H9 (cell line): ENCODE results near the gene APOM. TPM values are rescaled to one million over a fixed set of nuclear protein-coding genes. Genes with fewer than 3 reads are reported as not detected.

Experiments
- DNase-seq: peaks from one replicate; pipeline ENCODE4 v3.0.0-alpha.2; 2017
- H2AFZ ChIP-seq: one replicate; pipeline ENCODE4 v1.6.1; 2013; ENCODE audit warnings: mild to moderate bottlenecking, low read length, control low read depth, moderate library complexity
- H2AK5ac ChIP-seq: 2 replicates; pipeline ENCODE4 v1.6.1; 2013; ENCODE audit warnings: low read length, control low read depth, mixed read lengths; ENCODE audit not compliant: insufficient read length
- H2BK120ac ChIP-seq: one replicate; pipeline ENCODE4 v1.6.1; 2013; ENCODE audit warnings: low read depth, mild to moderate bottlenecking, low read length, control low read depth, inconsistent platforms; ENCODE audit not compliant: poor library complexity, severe bottlenecking
- H2BK12ac ChIP-seq: 2 replicates; pipeline ENCODE4 v1.6.1; 2013; ENCODE audit warnings: low read length, control low read depth, mixed read lengths, low read depth; ENCODE audit not compliant: insufficient read length
- H2BK15ac ChIP-seq: 2 replicates; pipeline ENCODE4 v1.6.1; 2013; ENCODE audit warnings: low read depth, low read length, control low read depth
- H2BK20ac ChIP-seq: one replicate; pipeline ENCODE4 v1.6.1; 2013; ENCODE audit warnings: low read depth, mild to moderate bottlenecking, low read length, control low read depth, inconsistent platforms; ENCODE audit not compliant: poor library complexity, severe bottlenecking
- H2BK5ac ChIP-seq: 2 replicates; pipeline ENCODE4 v1.6.1; 2013; ENCODE audit warnings: low read length, control low read depth, mixed read lengths; ENCODE audit not compliant: insufficient read length
- H3K14ac ChIP-seq: 2 replicates; pipeline ENCODE4 v1.6.1; 2013; ENCODE audit warnings: low read length, control low read depth; ENCODE audit not compliant: insufficient read depth
- H3K18ac ChIP-seq: 2 replicates; pipeline ENCODE4 v1.6.1; 2013; ENCODE audit warnings: low read depth, mild to moderate bottlenecking, mixed read lengths, low read length, control low read depth; ENCODE audit not compliant: insufficient read length
- H3K23ac ChIP-seq: 2 replicates; pipeline ENCODE4 v1.6.1; 2013; ENCODE audit warnings: low read length, control low read depth, mixed read lengths, low read depth; ENCODE audit not compliant: insufficient read length
- H3K23me2 ChIP-seq: 2 replicates; pipeline ENCODE4 v1.6.1; 2013; ENCODE audit warnings: low read depth, mild to moderate bottlenecking, mixed read lengths, low read length, control low read depth; ENCODE audit not compliant: insufficient read length, poor library complexity, severe bottlenecking
- H3K27ac ChIP-seq: 2 replicates; pipeline ENCODE4 v1.5.1; 2013; ENCODE audit warnings: low read length, control low read depth, mixed read lengths, low read depth; ENCODE audit not compliant: insufficient read length
- H3K27me3 ChIP-seq: 2 replicates; pipeline ENCODE4 v1.6.1; 2013; ENCODE audit warnings: low read length, control low read depth, inconsistent platforms; ENCODE audit not compliant: insufficient read depth
- H3K4ac ChIP-seq: 2 replicates; pipeline ENCODE4 v1.6.1; 2013; ENCODE audit warnings: low read depth, mild to moderate bottlenecking, control low read depth, inconsistent platforms, low read length, moderate library complexity
- H3K4me1 ChIP-seq: 2 replicates; pipeline ENCODE4 v1.6.1; 2013; ENCODE audit warnings: low read length, control low read depth, inconsistent platforms; ENCODE audit not compliant: insufficient read depth
- H3K4me2 ChIP-seq: 2 replicates; pipeline ENCODE4 v1.6.1; 2013; ENCODE audit warnings: low read length, control low read depth, mixed read lengths; ENCODE audit not compliant: insufficient read length, insufficient read depth
- H3K56ac ChIP-seq: 2 replicates; pipeline ENCODE4 v1.6.1; 2013; ENCODE audit warnings: low read depth, mild to moderate bottlenecking, mixed read lengths, low read length, control low read depth; ENCODE audit not compliant: insufficient read length
- H3K79me1 ChIP-seq: 2 replicates; pipeline ENCODE4 v1.6.1; 2013; ENCODE audit warnings: low read depth, mild to moderate bottlenecking, moderate library complexity, low read length, control low read depth, inconsistent platforms; ENCODE audit not compliant: insufficient read depth, poor library complexity, severe bottlenecking
- H3K79me2 ChIP-seq: 2 replicates; pipeline ENCODE4 v1.6.1; 2013; ENCODE audit warnings: low read length, control low read depth, inconsistent platforms; ENCODE audit not compliant: insufficient read depth
- H3K9ac ChIP-seq: 2 replicates; pipeline ENCODE4 v1.6.1; 2013; ENCODE audit warnings: low read length, control low read depth, mixed read lengths; ENCODE audit not compliant: insufficient read length; ENCODE audit errors: extremely low read depth
- H3K9me3 ChIP-seq: one replicate; pipeline ENCODE4 v1.6.1; 2013; ENCODE audit warnings: low read depth, low read length, inconsistent platforms; ENCODE audit not compliant: control insufficient read depth
- H3T11ph ChIP-seq: one replicate; pipeline ENCODE4 v1.6.1; 2013; ENCODE audit warnings: mild to moderate bottlenecking, low read length, control low read depth, inconsistent platforms
- H4K20me1 ChIP-seq: one replicate; pipeline ENCODE4 v1.6.1; 2013; ENCODE audit not compliant: control insufficient read depth, insufficient read length, insufficient read depth
- H4K5ac ChIP-seq: 2 replicates; pipeline ENCODE4 v1.6.1; 2013; ENCODE audit warnings: low read depth, mild to moderate bottlenecking, mixed read lengths, low read length, control low read depth; ENCODE audit not compliant: insufficient read length
- H4K8ac ChIP-seq: replicated peaks from 2 replicates; pipeline ENCODE4 v1.6.1; 2013; ENCODE audit warnings: low read length, control low read depth, mixed read lengths, low read depth; ENCODE audit not compliant: insufficient read length
- H4K91ac ChIP-seq: 2 replicates; pipeline ENCODE4 v1.6.1; 2013; ENCODE audit warnings: low read depth, mild to moderate bottlenecking, moderate library complexity, mixed read lengths, low read length, control low read depth; ENCODE audit not compliant: insufficient read length
- H3K27ac Mint-ChIP-seq, 3 experiments: 2 replicates in 2 of 3; 3 replicates in 1 of 3; pipeline ENCODE4 v1.8.0; 2020 to 2021; ENCODE audit warnings: mixed read lengths in 3 of 3, mild to moderate bottlenecking in 1 of 3, moderate library complexity in 1 of 3
- H3K27me3 Mint-ChIP-seq: 2 replicates; pipeline ENCODE4 v1.8.0; 2021; ENCODE audit warnings: low read depth, mild to moderate bottlenecking, moderate library complexity, mixed read lengths
- H3K36me3 Mint-ChIP-seq, 3 experiments: 2 replicates in 2 of 3; 3 replicates in 1 of 3; pipeline ENCODE4 v1.8.0; 2020 to 2021; ENCODE audit warnings: low read depth in 3 of 3, mixed read lengths in 3 of 3; ENCODE audit not compliant: insufficient read depth in 1 of 3
- H3K4me1 Mint-ChIP-seq, 2 experiments: 2 replicates each; pipeline ENCODE4 v1.8.0; 2020; ENCODE audit warnings: mixed read lengths in 2 of 2
- H3K4me3 Mint-ChIP-seq, 2 experiments: 2 replicates in 1 of 2; 3 replicates in 1 of 2; pipeline ENCODE4 v1.8.0; 2020 to 2021; ENCODE audit warnings: mild to moderate bottlenecking in 2 of 2, mixed read lengths in 2 of 2, moderate library complexity in 1 of 2
- H3K9me3 Mint-ChIP-seq, 2 experiments: 2 replicates in 1 of 2; 3 replicates in 1 of 2; pipeline ENCODE4 v1.8.0; 2020; ENCODE audit warnings: mild to moderate bottlenecking in 2 of 2, mixed read lengths in 2 of 2, moderate library complexity in 1 of 2
- WGBS: extraction: QIAGEN DNeasy Blood & Tissue Kit; methylation state at CpG from one replicate; pipeline ENCODE4 v1.1.7; 2013; ENCODE audit warnings: missing lambda C conversion rate, low lambda C conversion rate, mixed read lengths; ENCODE audit not compliant: insufficient read length; ENCODE audit errors: extremely low coverage; 5-methylcytosine and 5-hydroxymethylcytosine counted together
- total RNA-seq: library from RNA; stranded (reverse); gene quantifications from 2 replicates; pipeline ENCODE4 v1.2.1, GENCODE V29; 2021
- TF ChIP-seq, protein P1 (sequence below): fragments of 200-600 bp; sonication (generic); conservative IDR thresholded peaks from 3 replicates; pipeline ENCODE4 v1.8.0; 2021; ENCODE audit warnings: antibody characterized with exemption, mild to moderate bottlenecking

Gene APOM
- total RNA-seq, 1 experiment from 2014 or later, result 3.6 TPM

DNA sequence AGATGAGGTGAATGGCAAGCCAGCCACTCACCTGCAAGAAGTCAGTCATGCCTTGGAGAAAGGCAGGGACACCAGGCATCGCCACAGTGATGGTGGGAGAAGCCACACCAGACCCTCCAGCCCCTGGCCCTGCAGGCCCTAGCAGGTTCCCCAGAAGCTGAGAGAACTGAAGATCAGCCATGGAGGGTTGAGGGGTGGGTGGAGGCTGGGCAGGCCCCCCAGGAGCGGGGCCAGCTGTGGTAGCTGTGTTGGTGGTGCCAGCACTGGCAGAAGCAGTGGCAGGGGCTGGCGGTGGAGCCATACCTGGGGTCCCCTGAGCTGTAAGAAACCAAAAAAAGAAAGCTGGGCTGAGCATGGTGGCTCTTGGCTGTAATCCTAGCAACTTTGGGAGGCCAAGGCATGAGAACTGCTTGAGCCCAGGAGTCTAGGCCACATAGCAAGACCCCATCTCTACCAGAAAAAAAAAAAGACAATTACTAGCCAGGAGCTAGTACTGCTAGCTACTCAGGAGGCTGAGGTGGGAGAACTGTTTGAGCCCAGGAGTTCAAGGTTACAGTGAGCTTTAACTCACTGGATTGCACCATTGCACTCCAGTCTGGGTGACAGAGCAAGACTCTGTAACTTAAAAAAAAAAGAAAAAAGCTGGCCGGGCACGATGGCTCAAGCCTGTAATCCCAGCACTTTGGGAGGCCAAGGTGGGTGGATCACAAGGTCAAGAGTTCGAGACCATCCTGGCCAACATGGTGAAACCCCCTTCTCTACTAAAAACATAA lies 12.7 kb upstream of the APOM start:
- no CpG with 5 or more reads among the region's 6 CpGs for WGBS
- no peaks in the 10 kb centered on the region for H3K9me3 Mint-ChIP-seq

More for the DNA sequence above, 12.7 kb upstream of the APOM start:
- Histone ChIP-seq H2BK20ac (no peak overlapping the region), H4K8ac (no peak overlapping the region), H2BK15ac (no peak overlapping the region), H2BK5ac (no peak overlapping the region), H4K20me1 (no peaks in the 10 kb centered on the region), H3K79me1 (no peaks in the 10 kb centered on the region), H3K18ac (no peak overlapping the region), H2AFZ (no peak overlapping the region), H3K9me3 (no peaks in the 10 kb centered on the region), H4K91ac (no peak overlapping the region), H2AK5ac (no peak overlapping the region), H2BK12ac (no peak overlapping the region), H3K56ac (no peak overlapping the region), H3K23me2 (no peaks in the 10 kb centered on the region), H3K23ac (no peak overlapping the region), H3K27me3 (no peaks in the 10 kb centered on the region), H3K4me2 (no peak overlapping the region), H2BK120ac (no peak overlapping the region), H3K27ac (no peak overlapping the region), H3K4me1 (no peaks in the 10 kb centered on the region), H4K5ac (no peak overlapping the region), H3T11ph (no peak overlapping the region), H3K4ac (no peak overlapping the region), H3K79me2 (no peaks in the 10 kb centered on the region), H3K9ac (no peak overlapping the region), H3K14ac (no peak overlapping the region)
- DNase-seq, result no peak
- peaks cover 48 to 88% (median 79%) of the 10 kb centered on the region in 3 experiments for H3K36me3 Mint-ChIP-seq
- no peaks in the 10 kb centered on the region for H3K27me3 Mint-ChIP-seq
- TF ChIP-seq, protein P1, sequence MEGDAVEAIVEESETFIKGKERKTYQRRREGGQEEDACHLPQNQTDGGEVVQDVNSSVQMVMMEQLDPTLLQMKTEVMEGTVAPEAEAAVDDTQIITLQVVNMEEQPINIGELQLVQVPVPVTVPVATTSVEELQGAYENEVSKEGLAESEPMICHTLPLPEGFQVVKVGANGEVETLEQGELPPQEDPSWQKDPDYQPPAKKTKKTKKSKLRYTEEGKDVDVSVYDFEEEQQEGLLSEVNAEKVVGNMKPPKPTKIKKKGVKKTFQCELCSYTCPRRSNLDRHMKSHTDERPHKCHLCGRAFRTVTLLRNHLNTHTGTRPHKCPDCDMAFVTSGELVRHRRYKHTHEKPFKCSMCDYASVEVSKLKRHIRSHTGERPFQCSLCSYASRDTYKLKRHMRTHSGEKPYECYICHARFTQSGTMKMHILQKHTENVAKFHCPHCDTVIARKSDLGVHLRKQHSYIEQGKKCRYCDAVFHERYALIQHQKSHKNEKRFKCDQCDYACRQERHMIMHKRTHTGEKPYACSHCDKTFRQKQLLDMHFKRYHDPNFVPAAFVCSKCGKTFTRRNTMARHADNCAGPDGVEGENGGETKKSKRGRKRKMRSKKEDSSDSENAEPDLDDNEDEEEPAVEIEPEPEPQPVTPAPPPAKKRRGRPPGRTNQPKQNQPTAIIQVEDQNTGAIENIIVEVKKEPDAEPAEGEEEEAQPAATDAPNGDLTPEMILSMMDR, result no peak
- H3K4me1 Mint-ChIP-seq, result no peaks in the 10 kb centered on the region
- H3K27ac Mint-ChIP-seq, result no peak overlapping the region
- no peak overlapping the region for H3K4me3 Mint-ChIP-seq
